Psoas muscle (tissue), 8 donors: ENCODE results near the gene SLC27A5. TPM values are rescaled to one million over a fixed set of nuclear protein-coding genes. Genes with fewer than 3 reads are reported as not detected.
"Not testable (repeated sequence)": the region's sequence is repeated elsewhere in the genome, so short reads cannot be mapped to it uniquely, and the experiment has no call there.

ENCODE experiments used
- ATAC-seq, 4 donors: fragments of 200-7000 bp; cut with Tn5 transposase; one replicate each; pipeline ENCODE4 v1.9.1; 2020; ENCODE audit warnings: moderate library complexity in 3 of 4, mild to moderate bottlenecking in 2 of 4
- DNase-seq, 2 donors: peaks; one replicate each; pipeline ENCODE4 v3.0.0-alpha.2; 2020
- H3K27ac ChIP-seq: fragments of 200-600 bp; one replicate; pipeline ENCODE4 v1.8.0; 2022
- H3K27me3 ChIP-seq, 3 donors: fragments of 200-600 bp in 1 of 3; one replicate each; pipeline versions ENCODE4 v1.6.1 to v1.8.0; 2013 to 2022; ENCODE audit warnings: low read length in 2 of 3, mild to moderate bottlenecking in 2 of 3, moderate library complexity in 1 of 3; ENCODE audit not compliant: insufficient read depth in 3 of 3
- H3K36me3 ChIP-seq, 2 donors: fragments of 200-600 bp in 1 of 2; one replicate each; pipeline versions ENCODE4 v1.6.1 to v1.8.0; 2013 to 2022; ENCODE audit warnings: low read depth in 1 of 2, mild to moderate bottlenecking in 1 of 2, moderate library complexity in 1 of 2; ENCODE audit not compliant: insufficient read depth in 1 of 2
- H3K4me1 ChIP-seq: fragments of 200-600 bp; one replicate; pipeline ENCODE4 v1.8.0; 2022
- H3K4me3 ChIP-seq: fragments of 200-600 bp; one replicate; pipeline ENCODE4 v1.8.0; 2022; ENCODE audit warnings: mild to moderate bottlenecking
- H3K9me3 ChIP-seq: fragments of 200-600 bp; one replicate; pipeline ENCODE4 v1.8.0; 2022
- CTCF ChIP-seq: fragments of 200-600 bp; IDR thresholded peaks from one replicate; pipeline ENCODE4 v1.8.0; 2022; ENCODE audit warnings: antibody characterized with exemption
- WGBS, 3 donors: extraction: QIAGEN DNeasy Blood & Tissue Kit; methylation state at CpG; one replicate each; pipeline versions ENCODE4 v1.1.6 to v1.1.7; 2013; 5-methylcytosine and 5-hydroxymethylcytosine counted together
- intact Hi-C, 2 donors: fragments of 100-400 bp; cut with DNase I; formaldehyde crosslinking; loops; one replicate each; pipeline versions ENCODE4 v1.11.0 to v1.14.2; 2022
- polyA plus RNA-seq, 3 donors: library from polyadenylated mRNA; stranded (reverse); fragments of 200-250 nt; gene quantifications; one replicate each; pipeline ENCODE4 v1.2.3, GENCODE V29; 2013
- total RNA-seq, 4 donors: library from RNA; stranded (reverse); fragmentation: NEBNext Ultra II Directional in 2 of 4; extraction: Animal tissue kit (Norgen Biotek cat#: 25700) in 2 of 4; gene quantifications; one replicate each; pipeline versions ENCODE4 v1.2.1 to v1.2.4, GENCODE V29; 2021 to 2023
- donor health status: healthy with polysubstance abuse.
- donor health status: DM: no; HTN: no; CAD: no; lungs with moderate emphysema.
- donor health status: Bipolar disorder and iron deficiency.
- donor health status: healthy.
- donor health status: DM: yes; HTN: yes; CAD: no.
- donor health status: DM: no; HTN: no; CAD: no.
- donor health status: DM: no; HTN: no; CAD: no.
- donor health status: DM: yes; HTN: yes; CAD: no.

Gene SLC27A5
- total and polyA plus RNA-seq, 7 donors, result 3.1 to 11.0 (median 6.1) TPM

- intact Hi-C loops, result no loop called here
- no peaks in the 10 kb centered on the region for H3K36me3 ChIP-seq
- 78 to 87% (median 83%) methylated on average over 5 of the region's 5 CpGs for WGBS, 3 donors
- H3K9me3 ChIP-seq, result no peaks in the 10 kb centered on the region
- no peak for ATAC-seq
- H3K4me3 ChIP-seq, result no peak overlapping the region
- no peaks in the 10 kb centered on the region for H3K27me3 ChIP-seq
- H3K4me1 ChIP-seq, result no peaks in the 10 kb centered on the region
- DNase-seq, result no peak
- no peak for TF ChIP-seq CTCF
- H3K27ac ChIP-seq, result no peak overlapping the region
Measured at GRCh38 chr19:58491393-58491792, 20.4 kb downstream of the SLC27A5 start.

- H3K36me3 ChIP-seq, result peaks cover 0 to 23% of the 10 kb centered on the region in 2 donors
- H3K4me3 ChIP-seq, ATAC-seq, DNase-seq, H3K27me3 ChIP-seq, H3K27ac ChIP-seq, intact Hi-C loops, H3K9me3 ChIP-seq, H3K4me1 ChIP-seq: not testable (repeated sequence)
- WGBS, 3 donors, result 91 to 100% (median 93%) methylated on average over 5 of the region's 5 CpGs
Measured at GRCh38 chr19:58484349-58484748, 27.4 kb downstream of the SLC27A5 start.

- H3K4me1 ChIP-seq, result no peaks in the 10 kb centered on the region
- H3K9me3 ChIP-seq, result no peaks in the 10 kb centered on the region
- no peak overlapping the region for H3K4me3 ChIP-seq
- intact Hi-C loops, result no loop called here
- peaks cover 0 to 28% of the 10 kb centered on the region in 2 donors for H3K36me3 ChIP-seq
- no peak overlapping the region for H3K27ac ChIP-seq
- H3K27me3 ChIP-seq, result no peaks in the 10 kb centered on the region
- DNase-seq, result no peak
- 89 to 94% (median 93%) methylated on average over 2 of the region's 2 CpGs for WGBS, 3 donors
- TF ChIP-seq CTCF, result no peak
- ATAC-seq, result no peak
Measured at GRCh38 chr19:58483776-58484175, 28.0 kb downstream of the SLC27A5 start.

- Histone ChIP-seq H3K9me3 (no peaks in the 10 kb centered on the region), H3K36me3 (peaks cover 0 to 40% of the 10 kb centered on the region in 2 donors), H3K27ac (no peak overlapping the region), H3K4me3 (no peak overlapping the region), H3K4me1 (no peaks in the 10 kb centered on the region), H3K27me3 (no peaks in the 10 kb centered on the region)
- 83 to 88% (median 88%) methylated on average over 7 of the region's 7 CpGs for WGBS, 3 donors
- ATAC-seq, result no peak
- no peak for DNase-seq
- intact Hi-C loops, result no loop called here
- TF ChIP-seq CTCF, result no peak
Measured at GRCh38 chr19:58482372-58482771, 29.4 kb downstream of the SLC27A5 start.

- no peak for TF ChIP-seq CTCF
- 78 to 86% (median 85%) methylated on average over 2 of the region's 2 CpGs for WGBS, 3 donors
- peaks cover 8% of the 10 kb centered on the region for H3K4me1 ChIP-seq
- H3K4me3 ChIP-seq, result no peak overlapping the region
- intact Hi-C loops, result no loop called here
- ATAC-seq (no peak), DNase-seq (no peak)
- H3K9me3 ChIP-seq, result no peaks in the 10 kb centered on the region
- peaks cover 0 to 40% of the 10 kb centered on the region in 2 donors for H3K36me3 ChIP-seq
- H3K27ac ChIP-seq, result no peak overlapping the region
- H3K27me3 ChIP-seq, result no peaks in the 10 kb centered on the region
Measured at GRCh38 chr19:58480831-58481230, 31.0 kb downstream of the SLC27A5 start.
